Measurements from ENCODE around the gene OR12D2. TPM values are rescaled to one million over a fixed set of nuclear protein-coding genes. Genes with fewer than 3 reads are reported as not detected.
"Not testable (repeated sequence)": the region's sequence is repeated elsewhere in the genome, so short reads cannot be mapped to it uniquely, and the experiment has no call there.

The OR12D2 gene
- total RNA-seq, 1 experiment from 2014 or later: not detected

- H3K27me3 ChIP-seq (ENCODE audit: low read length): peaks cover 65% of the 10 kb centered on the region
- intact Hi-C loops (cut with micrococcal nuclease): no loop called here
- no peaks in the 10 kb centered on the region for H3K9me2 ChIP-seq (replicated peaks; ENCODE audit: low read length)
- CTCF ChIA-PET: no interaction called here
- H3K36me3 ChIP-seq (ENCODE audit: low read depth, low read length): no peaks in the 10 kb centered on the region
- H3K79me2 ChIP-seq (ENCODE audit: low read length): no peaks in the 10 kb centered on the region
- H3K4me3 ChIP-seq (ENCODE audit: low read length): no peak overlapping the region
- H3K4me2 ChIP-seq (ENCODE audit: low read length): no peak overlapping the region
- BruUV-seq (replicated peaks): no TSS peak
- no peak overlapping the region for H3K27ac ChIP-seq (ENCODE audit: low read length)
- H3F3A ChIP-seq (ENCODE audit: low read length, unreplicated experiment): no peaks in the 10 kb centered on the region
- no peaks in the 10 kb centered on the region for H3K9me3 ChIP-seq (ENCODE audit: low read length)
- ATAC-seq: no peak
- no peaks in the 10 kb centered on the region for H4K20me1 ChIP-seq (ENCODE audit: low read length)
- no peak overlapping the region for H2AFZ ChIP-seq (ENCODE audit: low read length)
- no peak overlapping the region for H3K9ac ChIP-seq (ENCODE audit: low read length)
- TF ChIP-seq EZH2phosphoT487 (IDR thresholded peaks at IDR 0.05; ENCODE audit: borderline replicate concordance, low read length) (no peak), CTCF (conservative IDR thresholded peaks at IDR 0.05; ENCODE audit: low read depth, low read length) (no peak), EZH2 (IDR thresholded peaks at IDR 0.05; ENCODE audit: low read length, unreplicated experiment) (no peak)
- POLR2A ChIA-PET (ENCODE audit: unreplicated experiment): no interaction called here
- no peaks in the 10 kb centered on the region for H3K4me1 ChIP-seq (ENCODE audit: insufficient read depth, low read length)
- DNase-seq: no peak
Measured at GRCh38 chr6:29442719-29443118, 47.3 kb downstream of the OR12D2 start.

GRCh38 chr6:29444031-29444430, 48.6 kb downstream of the OR12D2 start:
- BruUV-seq (replicated peaks); H3K9me2 ChIP-seq (replicated peaks; ENCODE audit: low read length); H3K4me2 ChIP-seq (ENCODE audit: low read length); DNase-seq; H3K4me1 ChIP-seq (ENCODE audit: insufficient read depth, low read length); intact Hi-C loops (cut with micrococcal nuclease); H3K79me2 ChIP-seq (ENCODE audit: low read length); POLR2A ChIA-PET (ENCODE audit: unreplicated experiment); H3K9ac ChIP-seq (ENCODE audit: low read length); H2AFZ ChIP-seq (ENCODE audit: low read length); H3K9me3 ChIP-seq (ENCODE audit: low read length); H3K36me3 ChIP-seq (ENCODE audit: low read depth, low read length); H3K27ac ChIP-seq (ENCODE audit: low read length); H3K4me3 ChIP-seq (ENCODE audit: low read length); ATAC-seq; H3F3A ChIP-seq (ENCODE audit: low read length, unreplicated experiment); H4K20me1 ChIP-seq (ENCODE audit: low read length); CTCF ChIA-PET: not testable (repeated sequence)
- peaks cover 58% of the 10 kb centered on the region for H3K27me3 ChIP-seq (ENCODE audit: low read length)

Other genes with a start within 250 kb of the OR12D2 start
- 0.23 TPM in 1 of 2 replicates, not detected in the other for gene OR2J2, start 224.7 kb upstream of the OR12D2 start, total RNA-seq (2014; rRNA removed)
- gene OR14J1, start 93.9 kb upstream of the OR12D2 start, total RNA-seq (2014; rRNA removed): not detected in 2 replicates
- gene OR5V1, start 26.8 kb upstream of the OR12D2 start, total RNA-seq (2014; rRNA removed): not detected in 2 replicates
- gene OR12D3, start 20.3 kb upstream of the OR12D2 start, total RNA-seq (2014; rRNA removed): not detected in 2 replicates
- gene OR12D1, start 19.3 kb downstream of the OR12D2 start, total RNA-seq (2014; rRNA removed): not detected in 2 replicates
- not detected in 2 replicates for gene OR10C1, start 43.7 kb downstream of the OR12D2 start, total RNA-seq (2014; rRNA removed)
- gene OR11A1, start 61.4 kb downstream of the OR12D2 start, total RNA-seq (2014; rRNA removed): not detected in 2 replicates
- not detected in 2 replicates for gene OR2H1, start 61.5 kb downstream of the OR12D2 start, total RNA-seq (2014; rRNA removed)
- gene MAS1L, start 92.3 kb downstream of the OR12D2 start, total RNA-seq (2014; rRNA removed): not detected in 2 replicates
- gene UBD, start 164.1 kb downstream of the OR12D2 start, total RNA-seq (2014; rRNA removed): not detected in 2 replicates
- gene OR2H2, start 189.5 kb downstream of the OR12D2 start, total RNA-seq (2014; rRNA removed): not detected in 2 replicates
- 5.5 and 7.0 TPM in 2 replicates for gene GABBR1, start 237.6 kb downstream of the OR12D2 start, total RNA-seq (2014; rRNA removed)